HCT116 (cell line): Measurements from ENCODE around the gene NDUFB7. TPM values are rescaled to one million over a fixed set of nuclear protein-coding genes. Genes with fewer than 3 reads are reported as not detected.

Source experiments
- ATAC-seq: fragments of 200-7000 bp; cut with Tn5 transposase; 2 replicates; pipeline ENCODE4 v1.9.1; 2020; ENCODE audit warnings: mild to moderate bottlenecking, moderate library complexity
- BruUV-seq: library from RNA; stranded (reverse); fragments of 400-500 nt; replicated peaks from 2 replicates; lab custom pipeline; 2021; lab: Mats Ljungman, UMichigan
- CTCF ChIA-PET: fragments of 300-600 bp; sonication (Branson Sonifier 250); formaldehyde crosslinking; loops from one replicate; lab custom pipeline; 2021; ENCODE audit warnings: antibody characterized with exemption; lab: Charles Lee
- POLR2A ChIA-PET: fragments of 300-600, 350-600 bp; sonication (Branson Sonifier 250); formaldehyde crosslinking; loops from one replicate; lab custom pipeline; 2021; ENCODE audit warnings: antibody characterized with exemption; lab: Charles Lee
- RAD21 ChIA-PET, 2 experiments: fragments of 300-600 bp; sonication (Branson Sonifier 250); formaldehyde crosslinking; loops; one replicate each; lab custom pipeline; 2023; ENCODE audit warnings: low total read pairs in 2 of 2; ENCODE audit not compliant: uncharacterized antibody in 2 of 2, unreplicated experiment in 2 of 2, low non-redundant PET in 1 of 2; lab: Charles Lee
- DNase-seq: peaks from one replicate; pipeline ENCODE4 v3.0.0-alpha.2; 2010; ENCODE audit warnings: low read depth, low spot score
- H2AFZ ChIP-seq: fragments of 200-600 bp; shearing (Covaris generic), sonication (generic); 2 replicates; pipeline ENCODE4 v1.6.1; 2017; ENCODE audit warnings: low read depth, mixed run types, mixed read lengths, antibody characterized with exemption, low read length; ENCODE audit not compliant: poor library complexity, severe bottlenecking
- H3K27ac ChIP-seq: 2 replicates; pipeline ENCODE4 v1.5.1; 2012; ENCODE audit warnings: low read depth, low read length
- H3K27me3 ChIP-seq: fragments of 200-600 bp; sonication (generic); 2 replicates; pipeline ENCODE4 v1.6.1; 2016; ENCODE audit warnings: mixed run types, low read length, mixed read lengths; ENCODE audit not compliant: insufficient read depth
- H3K36me3 ChIP-seq, 2 experiments: fragments of 200-500 bp in 1 of 2; fragments of 200-600 bp in 1 of 2; sonication (Bioruptor generic) in 1 of 2; sonication (generic) in 1 of 2; 2 replicates each; pipeline versions ENCODE4 v1.5.1 to v1.6.1; 2014 to 2016; ENCODE audit warnings: low read length in 2 of 2, inconsistent platforms in 1 of 2, mixed read lengths in 1 of 2, mixed run types in 1 of 2; ENCODE audit not compliant: insufficient read depth in 2 of 2, control insufficient read depth in 1 of 2
- H3K4me1 ChIP-seq, 2 experiments: fragments of 200-600 bp in 1 of 2; sonication (generic) in 1 of 2; 2 replicates each; pipeline versions ENCODE4 v1.5.1 to v1.6.1; 2012 to 2017; ENCODE audit warnings: low read length in 2 of 2, inconsistent platforms in 1 of 2, mild to moderate bottlenecking in 1 of 2, mixed read lengths in 1 of 2, mixed run types in 1 of 2, moderate library complexity in 1 of 2; ENCODE audit not compliant: insufficient read depth in 2 of 2, control insufficient read depth in 1 of 2
- H3K4me2 ChIP-seq: fragments of 200-600 bp; sonication (generic); 2 replicates; pipeline ENCODE4 v1.6.1; 2017; ENCODE audit warnings: mixed run types, low read length, mixed read lengths
- H3K4me3 ChIP-seq, 2 experiments: fragments of 200-600 bp in 1 of 2; sonication (generic) in 1 of 2; replicated peaks in 1 of 2; 2 replicates each; pipeline ENCODE4 v1.5.1; 2011 to 2016; ENCODE audit warnings: low read length in 2 of 2, control low read depth in 1 of 2, low read depth in 1 of 2, mild to moderate bottlenecking in 1 of 2, mixed read lengths in 1 of 2, mixed run types in 1 of 2
- H3K79me2 ChIP-seq: fragments of 200-600 bp; sonication (generic); 2 replicates; pipeline ENCODE4 v1.6.1; 2017; ENCODE audit warnings: mild to moderate bottlenecking, mixed run types, low read length, moderate library complexity, mixed read lengths; ENCODE audit not compliant: insufficient read depth
- H3K9ac ChIP-seq: fragments of 200-600 bp; sonication (generic); 2 replicates; pipeline ENCODE4 v1.6.1; 2016; ENCODE audit warnings: low read length, mixed read lengths
- H3K9me2 ChIP-seq: fragments of 200-600 bp; sonication (generic), shearing (Covaris generic); 2 replicates; pipeline ENCODE4 v1.6.1; 2017; ENCODE audit warnings: mixed run types, mild to moderate bottlenecking, moderate library complexity; ENCODE audit not compliant: insufficient read depth
- H3K9me3 ChIP-seq, 2 experiments: fragments of 200-500 bp in 1 of 2; fragments of 200-600 bp in 1 of 2; sonication (Bioruptor generic) in 1 of 2; sonication (generic) in 1 of 2; 2 replicates each; pipeline ENCODE4 v1.6.1; 2014 to 2017; ENCODE audit warnings: low read length in 2 of 2, mixed read lengths in 2 of 2, inconsistent platforms in 1 of 2, low read depth in 1 of 2, mild to moderate bottlenecking in 1 of 2, mixed run types in 1 of 2, moderate library complexity in 1 of 2; ENCODE audit not compliant: control insufficient read depth in 1 of 2, insufficient read depth in 1 of 2
- H4K20me1 ChIP-seq: fragments of 200-600 bp; sonication (generic), shearing (Covaris generic); 2 replicates; pipeline ENCODE4 v1.6.1; 2017; ENCODE audit warnings: mixed run types, mild to moderate bottlenecking, moderate library complexity; ENCODE audit not compliant: insufficient read depth
- EGR1 ChIP-seq: IDR thresholded peaks from 2 replicates; pipeline ENCODE4 v1.6.1; 2012; ENCODE audit warnings: low read depth
- FOSL1 ChIP-seq: IDR thresholded peaks from 2 replicates; pipeline ENCODE4 v1.6.1; 2012; ENCODE audit warnings: low read depth
- intact Hi-C: fragments of 100-400 bp; cut with micrococcal nuclease; formaldehyde crosslinking; loops from 2 replicates; pipeline ENCODE4 v1.10.0; 2022
- total RNA-seq: library from RNA; stranded (reverse); gene quantifications from one replicate; pipeline ENCODE4 v1.2.1, GENCODE V29; 2021; ENCODE audit not compliant: unreplicated experiment
- TF ChIP-seq, protein P1 (sequence below): IDR thresholded peaks from 2 replicates; pipeline ENCODE4 v1.6.1; 2012; ENCODE audit warnings: low read depth

NDUFB7 gene
- total RNA-seq, 1 experiment from 2014 or later, result 167 TPM

DNA sequence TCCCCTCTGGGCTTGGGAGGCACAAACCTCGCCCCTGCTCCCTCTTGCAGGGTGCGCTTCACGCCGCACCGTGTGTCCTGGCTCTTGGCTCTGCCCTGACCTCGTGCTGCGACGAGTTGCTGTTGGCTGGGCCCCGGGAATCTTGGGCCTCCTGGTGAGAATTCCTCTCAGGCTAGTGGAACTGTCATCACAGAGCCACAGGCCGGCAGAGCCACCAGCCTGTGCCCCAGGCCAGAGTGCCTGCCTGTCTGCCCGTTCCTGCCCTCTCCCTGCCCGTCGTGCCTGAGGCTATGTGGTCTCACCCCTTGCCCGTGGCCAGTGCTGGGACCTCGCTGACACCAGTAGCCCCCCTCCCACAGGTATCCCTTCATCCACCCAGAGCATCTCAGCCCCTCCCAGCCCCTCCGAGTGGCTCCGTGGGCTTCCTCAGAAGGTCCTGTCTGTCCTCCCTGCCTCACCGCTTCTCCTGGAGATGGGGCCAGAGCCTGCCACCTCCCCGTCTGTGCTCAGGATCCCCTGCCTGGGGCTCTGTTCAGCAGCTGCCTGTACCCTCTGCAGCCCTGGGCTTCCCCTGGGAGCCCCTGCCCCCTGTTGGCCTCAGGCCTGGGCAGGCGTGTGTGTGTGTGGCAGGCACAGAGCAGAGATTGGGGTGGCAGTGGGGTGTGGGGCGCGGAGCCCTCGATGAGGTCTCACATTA lies 13.3 kb downstream of the NDUFB7 start:
- no peaks in the 10 kb centered on the region; a peak in 2 of 4 replicates for H3K36me3 ChIP-seq
- H3K4me3 ChIP-seq, result no peak overlapping the region
- H3K27ac ChIP-seq, result no peak overlapping the region
- no peaks in the 10 kb centered on the region for H3K9me3 ChIP-seq
- ChIA-PET CTCF (no interaction called here), POLR2A (no interaction called here), RAD21 (no interaction called here)
- no peak overlapping the region for H3K4me2 ChIP-seq
- intact Hi-C loops, result loop anchor here (5.0 kb wide), 1 partner anchor 129 kb away; no protein-coding TSS in a partner anchor
- 0 out of 2 replicates have a peak, but pooled peaks cover 3% of the 10 kb centered on the region for H4K20me1 ChIP-seq
- H3K9me2 ChIP-seq, result no peaks in the 10 kb centered on the region
- H3K9ac ChIP-seq, result no peak overlapping the region
- no peak overlapping the region for H2AFZ ChIP-seq
- peaks cover 92% of the 10 kb centered on the region for H3K79me2 ChIP-seq
- no peak for ATAC-seq
- TF ChIP-seq, protein P1, sequence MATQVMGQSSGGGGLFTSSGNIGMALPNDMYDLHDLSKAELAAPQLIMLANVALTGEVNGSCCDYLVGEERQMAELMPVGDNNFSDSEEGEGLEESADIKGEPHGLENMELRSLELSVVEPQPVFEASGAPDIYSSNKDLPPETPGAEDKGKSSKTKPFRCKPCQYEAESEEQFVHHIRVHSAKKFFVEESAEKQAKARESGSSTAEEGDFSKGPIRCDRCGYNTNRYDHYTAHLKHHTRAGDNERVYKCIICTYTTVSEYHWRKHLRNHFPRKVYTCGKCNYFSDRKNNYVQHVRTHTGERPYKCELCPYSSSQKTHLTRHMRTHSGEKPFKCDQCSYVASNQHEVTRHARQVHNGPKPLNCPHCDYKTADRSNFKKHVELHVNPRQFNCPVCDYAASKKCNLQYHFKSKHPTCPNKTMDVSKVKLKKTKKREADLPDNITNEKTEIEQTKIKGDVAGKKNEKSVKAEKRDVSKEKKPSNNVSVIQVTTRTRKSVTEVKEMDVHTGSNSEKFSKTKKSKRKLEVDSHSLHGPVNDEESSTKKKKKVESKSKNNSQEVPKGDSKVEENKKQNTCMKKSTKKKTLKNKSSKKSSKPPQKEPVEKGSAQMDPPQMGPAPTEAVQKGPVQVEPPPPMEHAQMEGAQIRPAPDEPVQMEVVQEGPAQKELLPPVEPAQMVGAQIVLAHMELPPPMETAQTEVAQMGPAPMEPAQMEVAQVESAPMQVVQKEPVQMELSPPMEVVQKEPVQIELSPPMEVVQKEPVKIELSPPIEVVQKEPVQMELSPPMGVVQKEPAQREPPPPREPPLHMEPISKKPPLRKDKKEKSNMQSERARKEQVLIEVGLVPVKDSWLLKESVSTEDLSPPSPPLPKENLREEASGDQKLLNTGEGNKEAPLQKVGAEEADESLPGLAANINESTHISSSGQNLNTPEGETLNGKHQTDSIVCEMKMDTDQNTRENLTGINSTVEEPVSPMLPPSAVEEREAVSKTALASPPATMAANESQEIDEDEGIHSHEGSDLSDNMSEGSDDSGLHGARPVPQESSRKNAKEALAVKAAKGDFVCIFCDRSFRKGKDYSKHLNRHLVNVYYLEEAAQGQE, result no peak
- TF ChIP-seq EGR1 (no peak), FOSL1 (no peak)
- no peaks in the 10 kb centered on the region for H3K27me3 ChIP-seq
- peaks cover 30 to 47% of the 10 kb centered on the region in 2 experiments for H3K4me1 ChIP-seq
- no TSS peak for BruUV-seq
- DNase-seq, result no peak
